ENCODE measurements around the gene SLC13A3.

Gene SLC13A3

DNA sequence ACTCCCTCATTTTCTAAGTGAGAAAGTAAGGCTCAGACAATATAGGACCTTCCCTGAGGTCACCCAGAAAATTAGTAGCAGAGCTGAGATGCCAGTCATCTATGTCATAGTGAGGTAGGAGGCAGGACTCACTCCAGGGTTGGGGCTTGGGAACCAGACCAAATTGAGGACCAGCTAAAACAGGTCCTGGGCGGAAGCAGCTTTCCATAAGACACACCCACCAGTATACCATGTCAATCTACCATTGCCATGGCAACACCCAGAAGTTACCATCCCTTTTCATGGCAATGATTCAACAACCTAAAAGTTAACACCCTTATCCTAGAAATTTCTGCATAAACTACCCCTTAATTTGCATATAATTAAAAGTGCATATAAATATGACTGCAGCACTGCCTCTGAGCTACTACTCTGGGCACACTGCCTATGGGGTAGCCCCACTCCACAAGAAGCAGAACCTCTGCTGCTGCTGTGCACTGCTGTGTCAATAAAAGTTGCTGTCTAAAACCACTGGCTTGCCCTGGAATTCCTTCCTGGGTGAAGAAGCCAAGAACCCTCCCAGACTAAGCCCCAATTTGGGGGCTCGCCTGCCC lies 70.5 kb downstream of the SLC13A3 start:
- H3K27ac ChIP-seq (ENCODE audit: low read depth, low read length) = no peak overlapping the region
- H3K9me3 ChIP-seq (ENCODE audit: insufficient read depth, low read length) = no peaks in the 10 kb centered on the region
- H3K4me2 ChIP-seq (ENCODE audit: low read depth, low read length, poor library complexity, severe bottlenecking) = no peak overlapping the region
- no peaks in the 10 kb centered on the region for H3F3A ChIP-seq (ENCODE audit: insufficient read depth)
- H3K9ac ChIP-seq (ENCODE audit: low read length) = no peak overlapping the region
- H3K36me3 ChIP-seq (ENCODE audit: low read length) = no peaks in the 10 kb centered on the region
- no peak overlapping the region for H3K4me3 ChIP-seq (ENCODE audit: insufficient read depth, low read length, poor library complexity, severe bottlenecking)
- H3K27me3 ChIP-seq (ENCODE audit: low read length) = no peaks in the 10 kb centered on the region
- no peak overlapping the region for H2AFZ ChIP-seq (ENCODE audit: low read depth, low read length, severe bottlenecking)
- TF ChIP-seq EZH2phosphoT487 (conservative IDR thresholded peaks at IDR 0.05; ENCODE audit: low read length) = no peak
- TF ChIP-seq, protein P1, sequence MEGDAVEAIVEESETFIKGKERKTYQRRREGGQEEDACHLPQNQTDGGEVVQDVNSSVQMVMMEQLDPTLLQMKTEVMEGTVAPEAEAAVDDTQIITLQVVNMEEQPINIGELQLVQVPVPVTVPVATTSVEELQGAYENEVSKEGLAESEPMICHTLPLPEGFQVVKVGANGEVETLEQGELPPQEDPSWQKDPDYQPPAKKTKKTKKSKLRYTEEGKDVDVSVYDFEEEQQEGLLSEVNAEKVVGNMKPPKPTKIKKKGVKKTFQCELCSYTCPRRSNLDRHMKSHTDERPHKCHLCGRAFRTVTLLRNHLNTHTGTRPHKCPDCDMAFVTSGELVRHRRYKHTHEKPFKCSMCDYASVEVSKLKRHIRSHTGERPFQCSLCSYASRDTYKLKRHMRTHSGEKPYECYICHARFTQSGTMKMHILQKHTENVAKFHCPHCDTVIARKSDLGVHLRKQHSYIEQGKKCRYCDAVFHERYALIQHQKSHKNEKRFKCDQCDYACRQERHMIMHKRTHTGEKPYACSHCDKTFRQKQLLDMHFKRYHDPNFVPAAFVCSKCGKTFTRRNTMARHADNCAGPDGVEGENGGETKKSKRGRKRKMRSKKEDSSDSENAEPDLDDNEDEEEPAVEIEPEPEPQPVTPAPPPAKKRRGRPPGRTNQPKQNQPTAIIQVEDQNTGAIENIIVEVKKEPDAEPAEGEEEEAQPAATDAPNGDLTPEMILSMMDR (IDR thresholded peaks at IDR 0.05; ENCODE audit: insufficient read depth, low read length, poor library complexity, severe bottlenecking) = no peak
- H3K79me2 ChIP-seq (ENCODE audit: insufficient read depth, low read length) = no peaks in the 10 kb centered on the region
- H3K9me2 ChIP-seq (replicated peaks; ENCODE audit: insufficient read depth, low read length) = no peaks in the 10 kb centered on the region
- no peaks in the 10 kb centered on the region for H4K20me1 ChIP-seq (ENCODE audit: low read depth, low read length)

GRCh38 chr20:46578745-46579144 lies 72.5 kb downstream of the SLC13A3 start:
- Histone ChIP-seq H3K9ac (ENCODE audit: low read length) (no peak overlapping the region), H3K9me2 (replicated peaks; ENCODE audit: insufficient read depth, low read length) (no peaks in the 10 kb centered on the region), H3K4me2 (ENCODE audit: low read depth, low read length, poor library complexity, severe bottlenecking) (no peak overlapping the region), H3K27me3 (ENCODE audit: low read length) (no peaks in the 10 kb centered on the region), H3K9me3 (ENCODE audit: insufficient read depth, low read length) (no peaks in the 10 kb centered on the region), H4K20me1 (ENCODE audit: low read depth, low read length) (no peaks in the 10 kb centered on the region), H2AFZ (ENCODE audit: low read depth, low read length, severe bottlenecking) (no peak overlapping the region), H3F3A (ENCODE audit: insufficient read depth) (no peaks in the 10 kb centered on the region), H3K27ac (ENCODE audit: low read depth, low read length) (no peak overlapping the region), H3K79me2 (ENCODE audit: insufficient read depth, low read length) (no peaks in the 10 kb centered on the region), H3K36me3 (ENCODE audit: low read length) (no peaks in the 10 kb centered on the region), H3K4me3 (ENCODE audit: insufficient read depth, low read length, poor library complexity, severe bottlenecking) (no peak overlapping the region)
- TF ChIP-seq EZH2phosphoT487 (conservative IDR thresholded peaks at IDR 0.05; ENCODE audit: low read length) = no peak
- TF ChIP-seq, protein P1 (IDR thresholded peaks at IDR 0.05; ENCODE audit: insufficient read depth, low read length, poor library complexity, severe bottlenecking) = no peak

DNA sequence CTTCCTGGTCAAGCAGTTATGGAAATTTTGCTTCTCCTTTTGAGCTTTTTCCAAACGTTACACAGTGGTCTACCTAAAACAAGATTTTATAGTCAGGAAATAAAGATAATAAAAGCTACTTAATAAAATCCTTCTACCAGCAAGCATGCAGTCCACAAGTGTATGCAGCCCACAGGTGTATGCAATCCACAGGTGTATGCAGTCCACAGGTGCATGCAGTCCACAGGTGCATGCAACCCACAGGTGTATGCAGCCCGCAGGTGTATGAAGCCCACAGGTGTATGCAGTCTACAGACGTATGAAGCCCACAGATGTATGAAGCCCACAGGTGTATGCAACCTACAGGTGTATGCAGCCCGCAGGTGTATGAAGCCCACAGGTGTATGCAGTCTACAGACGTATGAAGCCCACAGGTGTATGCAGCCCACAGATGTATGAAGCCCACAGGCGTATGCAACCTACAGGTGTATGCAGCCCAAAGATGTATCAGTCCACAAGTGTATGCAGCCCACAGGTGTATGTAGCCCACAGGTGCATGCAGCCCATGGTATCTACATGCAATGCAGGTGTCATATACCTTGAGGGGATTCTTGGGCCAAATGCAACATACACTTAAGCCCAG lies 74.4 kb downstream of the SLC13A3 start:
- Histone ChIP-seq H3K4me3 (ENCODE audit: insufficient read depth, low read length, poor library complexity, severe bottlenecking) (no peak overlapping the region), H3K9me2 (replicated peaks; ENCODE audit: insufficient read depth, low read length) (no peaks in the 10 kb centered on the region), H3K36me3 (ENCODE audit: low read length) (no peaks in the 10 kb centered on the region), H3K4me2 (ENCODE audit: low read depth, low read length, poor library complexity, severe bottlenecking) (no peak overlapping the region), H4K20me1 (ENCODE audit: low read depth, low read length) (no peaks in the 10 kb centered on the region), H3K27me3 (ENCODE audit: low read length) (no peaks in the 10 kb centered on the region), H3K9ac (ENCODE audit: low read length) (no peak overlapping the region), H3K9me3 (ENCODE audit: insufficient read depth, low read length) (no peaks in the 10 kb centered on the region), H3K27ac (ENCODE audit: low read depth, low read length) (no peak overlapping the region), H2AFZ (ENCODE audit: low read depth, low read length, severe bottlenecking) (no peak overlapping the region), H3K79me2 (ENCODE audit: insufficient read depth, low read length) (no peaks in the 10 kb centered on the region), H3F3A (ENCODE audit: insufficient read depth) (no peaks in the 10 kb centered on the region)
- TF ChIP-seq, protein P1 (IDR thresholded peaks at IDR 0.05; ENCODE audit: insufficient read depth, low read length, poor library complexity, severe bottlenecking) = no peak
- TF ChIP-seq EZH2phosphoT487 (conservative IDR thresholded peaks at IDR 0.05; ENCODE audit: low read length) = no peak
